ENCODE results near the gene SEC31A. TPM values are rescaled to one million over a fixed set of nuclear protein-coding genes. Genes with fewer than 3 reads are reported as not detected.

Gene SEC31A
- total RNA-seq (2012; rRNA removed), result 366 and 369 TPM in 2 replicates
- 275 and 278 TPM in 2 replicates for polyA plus RNA-seq (2012; rRNA removed)
- polyA plus RNA-seq (2012; cell fraction: cytosol; rRNA removed), result 60.2 and 117 TPM in 2 replicates
- polyA plus RNA-seq (2012; cell fraction: nucleus; rRNA removed; ENCODE audit: low replicate concordance), result 132 and 517 TPM in 2 replicates
- Bru-seq, nascent RNA, result percentile 98 among the genes with signal in this experiment
- percentile 99 among the genes with signal in this experiment for BruChase-seq, experiment 1, labeled RNA remaining after a 6-hour chase
- BruChase-seq, experiment 2, labeled RNA remaining after a 2-hour chase, result percentile 99 among the genes with signal in this experiment
- long read RNA-seq, full-length matches to known transcripts, result 127 of 268 reads
- long read RNA-seq, partial matches to known transcripts, result 91 of 268 reads
- long read RNA-seq, other reads (novel, unspliced or antisense), result 50 of 268 reads

DNA sequence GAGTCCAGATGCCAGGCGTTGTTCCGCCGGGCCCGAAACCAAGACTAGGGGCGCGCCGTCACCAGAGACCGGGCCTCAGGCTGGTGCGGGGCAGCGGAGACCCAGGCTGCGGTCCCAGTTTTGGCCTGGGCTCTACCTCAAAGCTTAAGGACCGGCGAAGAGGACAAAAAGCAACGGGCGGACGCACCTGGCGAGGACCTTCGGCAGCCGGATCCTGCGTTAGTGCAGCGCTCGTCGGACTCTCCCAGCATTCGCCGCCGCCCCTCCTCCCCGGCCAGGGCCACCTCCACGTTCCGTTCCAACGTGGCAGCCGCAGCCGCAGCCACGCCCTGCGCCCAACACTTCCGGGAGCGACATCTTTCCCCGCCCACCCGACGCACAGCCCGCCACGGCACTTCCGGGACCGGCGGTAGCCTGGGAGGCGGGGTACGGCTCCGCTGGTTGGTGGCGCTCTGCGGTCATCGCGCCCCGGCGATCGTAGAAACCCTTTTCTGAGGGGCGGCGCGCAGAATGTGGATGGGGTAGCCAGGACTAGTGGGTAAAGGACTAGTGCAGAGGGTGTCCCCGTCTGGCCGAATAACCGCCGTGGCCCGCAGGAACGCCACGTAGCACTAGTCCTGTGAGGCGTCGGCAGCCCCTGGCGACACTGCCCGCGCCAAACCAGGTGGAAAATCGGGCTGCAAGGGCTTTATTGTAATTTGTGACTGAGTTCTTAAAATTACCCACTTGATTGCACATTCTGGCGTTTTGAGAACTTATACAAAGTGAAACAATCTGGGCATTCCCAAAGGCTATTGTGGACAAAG, at the start of gene SEC31A:
SEC31A (minus strand) TSS at position 253 of the 806 bp plus-strand sequence. CDS start 9,217 bp downstream, outside the sequence.
- H3K79me1 ChIP-seq (ENCODE audit: low read depth in 1 of 2, low read length in 2 of 2), result peaks cover 10 to 32% of the 10 kb centered on the region in 2 experiments; a peak in 2 of 4 replicates
- in situ Hi-C loops (cut with MboI; ENCODE audit: low sequenced_read_pairs), result no loop called here
- H2BK20ac ChIP-seq (ENCODE audit: low read depth, low read length), result no peak within 1 kb of the TSS
- H3K9me1 ChIP-seq (ENCODE audit: insufficient read depth, low read length), result peaks cover 1% of the 10 kb centered on the region; the same call in 1 of the 2 replicates
- POLR2A ChIA-PET (ENCODE audit: unreplicated experiment), result no interaction called here
- ATAC-seq (ENCODE audit: low read depth), result peak; percentile 95
- no peaks in the 10 kb centered on the region for H3K9me3 ChIP-seq (ENCODE audit: control insufficient read depth, insufficient read depth, low read length)
- H2BK5ac ChIP-seq (ENCODE audit: low read depth, low read length, poor library complexity, severe bottlenecking), result peak within 1 kb of the TSS; percentile 98
- H2BK15ac ChIP-seq (ENCODE audit: low read depth, low read length), result peak within 1 kb of the TSS; percentile 38; the same call in 1 of the 3 replicates
- H2AK5ac ChIP-seq (ENCODE audit: low read depth, low read length), result peak within 1 kb of the TSS; percentile 94
- H3K4ac ChIP-seq (ENCODE audit: low read depth, low read length), result peak within 1 kb of the TSS; percentile 95
- H3K18ac ChIP-seq (ENCODE audit: low read depth, low read length), result peak within 1 kb of the TSS; percentile 96
- peak within 1 kb of the TSS; percentile 94 for H2AFZ ChIP-seq (replicated peaks; ENCODE audit: low read length, poor library complexity)
- H3K36me3 ChIP-seq (ENCODE audit: control insufficient read depth, insufficient read depth, low read length), result peaks cover 10% of the 10 kb centered on the region
- H3K4me1 ChIP-seq (ENCODE audit: control insufficient read depth, insufficient read depth, low read length), result no peaks in the 10 kb centered on the region
- TSS peak; percentile 87 for BruUV-seq (replicated peaks)
- 1% methylated on average over 18 of the region's 71 CpGs; no CpG with 5 or more reads in 1 of the 2 experiments for WGBS, 2 experiments (ENCODE audit: extremely low coverage in 2 of 2, insufficient read length in 1 of 2)
- peak within 1 kb of the TSS; percentile 98 for H3K27ac ChIP-seq (ENCODE audit: insufficient read depth, low read length)
- peak within 1 kb of the TSS; percentile 98 for H3K56ac ChIP-seq (ENCODE audit: extremely low read depth, insufficient read depth, low read length)
- H3K4me2 ChIP-seq (ENCODE audit: low read depth, low read length), result peak within 1 kb of the TSS; percentile 92
- H4K8ac ChIP-seq (ENCODE audit: low read depth in 2 of 2, low read length in 2 of 2), result peak within 1 kb of the TSS; percentile 81 to 96
- H3K14ac ChIP-seq (replicated peaks; ENCODE audit: low read depth, low read length), result peak within 1 kb of the TSS; percentile 98
- H2AK9ac ChIP-seq (replicated peaks; ENCODE audit: low read depth, low read length, poor library complexity), result peak within 1 kb of the TSS; percentile 100
- intact Hi-C loops (cut with micrococcal nuclease), result loop anchor here (2.0 kb wide), 1 partner anchor 144 kb away; the partner anchor contains the start of gene COPS4
- DNase-seq, result peak; percentile 92
- H3K4me3 ChIP-seq (ENCODE audit: insufficient read depth, low read depth, low read length), result peak within 1 kb of the TSS; percentile 94
- peak within 1 kb of the TSS; percentile 98 for H3K9ac ChIP-seq (ENCODE audit: low read depth, low read length)
- H2BK120ac ChIP-seq (ENCODE audit: low read depth, low read length), result peak within 1 kb of the TSS; percentile 75
- peak within 1 kb of the TSS; percentile 91 for H4K5ac ChIP-seq (ENCODE audit: low read depth, low read length)
- dilution Hi-C loops (cut with HindIII; ENCODE audit: low sequenced_read_pairs, unreplicated experiment), result no loop called here
- H4K91ac ChIP-seq (ENCODE audit: insufficient read depth, low read depth, low read length), result peak within 1 kb of the TSS; percentile 100
- no peaks in the 10 kb centered on the region for H3K27me3 ChIP-seq (ENCODE audit: control insufficient read depth, insufficient read depth, low read length)
- peaks cover 25% of the 10 kb centered on the region for H4K20me1 ChIP-seq (ENCODE audit: insufficient read depth, low read length)
- peak within 1 kb of the TSS; percentile 97 for H3K23ac ChIP-seq (ENCODE audit: low read depth, low read length)
- CTCF ChIA-PET, result no interaction called here
- TF ChIP-seq RCOR1 (IDR thresholded peaks at IDR 0.05; ENCODE audit: insufficient replicate concordance, low read length) (no peak), FOS (IDR thresholded peaks at IDR 0.05; ENCODE audit: low read depth, low read length) (0 out of 2 replicates have a peak, but pooled peaks have one; percentile 8), BHLHE40 (IDR thresholded peaks at IDR 0.05; ENCODE audit: low read depth, low read length) (0 out of 2 replicates have a peak, but pooled peaks have one; percentile 48), USF2 (IDR thresholded peaks at IDR 0.05; ENCODE audit: low read depth, low read length) (peak; percentile 35; the same call in 1 of the 2 replicates), CHD1 (IDR thresholded peaks at IDR 0.05; ENCODE audit: low read depth, low read length) (peak; percentile 95; the same call in 1 of the 2 replicates), MXI1 (IDR thresholded peaks at IDR 0.05; ENCODE audit: borderline replicate concordance, low read depth, low read length) (peak; percentile 94), MAFK (IDR thresholded peaks at IDR 0.05; ENCODE audit: low read depth, low read length) (no peak), RAD21 (IDR thresholded peaks at IDR 0.05; ENCODE audit: low read length) (no peak), NFE2L2 (IDR thresholded peaks at IDR 0.05; ENCODE audit: low read depth, low read length) (peak; percentile 17; the same call in 1 of the 2 replicates), CEBPB (IDR thresholded peaks at IDR 0.05; ENCODE audit: low read depth, low read length) (no peak), MAZ (IDR thresholded peaks at IDR 0.05; ENCODE audit: borderline replicate concordance, low read depth, low read length) (peak; percentile 49; the same call in 1 of the 2 replicates), ELK1 (IDR thresholded peaks at IDR 0.05; ENCODE audit: borderline replicate concordance, low read depth, low read length) (no peak)

Measured in IMR-90 (cell line).